PC-3 (cell line): ENCODE measurements around the gene COL25A1. TPM values are rescaled to one million over a fixed set of nuclear protein-coding genes. Genes with fewer than 3 reads are reported as not detected.

Source experiments
- ATAC-seq: fragments of 200-7000 bp; cut with Tn5 transposase; 2 replicates; pipeline ENCODE4 v1.9.1; 2020; ENCODE audit warnings: mild to moderate bottlenecking, moderate library complexity
- BruUV-seq: library from RNA; stranded (reverse); fragments of 400-500 nt; replicated peaks from 2 replicates; lab custom pipeline; 2021; lab: Mats Ljungman, UMichigan
- CTCF ChIA-PET: fragments of 300-600 bp; sonication (Branson Sonifier 250); formaldehyde crosslinking; loops from one replicate; lab custom pipeline; 2022; ENCODE audit warnings: antibody characterized with exemption; lab: Charles Lee
- POLR2A ChIA-PET: fragments of 300-600 bp; sonication (Branson Sonifier 250); formaldehyde crosslinking; loops from one replicate; lab custom pipeline; 2022; ENCODE audit warnings: antibody characterized with exemption; ENCODE audit not compliant: unreplicated experiment; lab: Charles Lee
- DNase-seq: peaks from one replicate; pipeline ENCODE4 v3.0.0-alpha.2; 2015
- H2AFZ ChIP-seq: fragments of 300-600 bp; sonication (generic); 2 replicates; pipeline ENCODE4 v1.6.0; 2016; ENCODE audit warnings: antibody characterized with exemption, low read length
- H3F3A ChIP-seq: fragments of 300-600 bp; sonication (generic); one replicate; pipeline ENCODE4 v1.6.0; 2017; ENCODE audit warnings: antibody characterized with exemption, low read length, control low read depth, mild to moderate bottlenecking; ENCODE audit not compliant: unreplicated experiment
- H3K27ac ChIP-seq: fragments of 300-600 bp; sonication (generic); 2 replicates; pipeline ENCODE4 v1.5.1; 2016; ENCODE audit warnings: mild to moderate bottlenecking, low read length
- H3K27me3 ChIP-seq: fragments of 300-600 bp; sonication (generic); 2 replicates; pipeline ENCODE4 v1.6.1; 2016; ENCODE audit warnings: low read length, mixed read lengths
- H3K36me3 ChIP-seq: fragments of 300-600 bp; sonication (generic); 2 replicates; pipeline ENCODE4 v1.6.1; 2016; ENCODE audit warnings: low read depth, mixed run types, low read length, mixed read lengths
- H3K4me1 ChIP-seq: fragments of 300-600 bp; sonication (generic); 2 replicates; pipeline ENCODE4 v1.5.1; 2016; ENCODE audit warnings: low read length; ENCODE audit not compliant: insufficient read depth
- H3K4me2 ChIP-seq: fragments of 300-600 bp; sonication (generic); 2 replicates; pipeline ENCODE4 v1.6.0; 2016; ENCODE audit warnings: low read length
- H3K4me3 ChIP-seq: fragments of 300-600 bp; sonication (generic); 2 replicates; pipeline ENCODE4 v1.5.1; 2016; ENCODE audit warnings: mild to moderate bottlenecking, low read length, mixed read lengths
- H3K79me2 ChIP-seq: fragments of 300-600 bp; sonication (generic); 2 replicates; pipeline ENCODE4 v1.6.1; 2017; ENCODE audit warnings: low read length, mixed read lengths
- H3K9ac ChIP-seq: fragments of 300-600 bp; sonication (generic); 2 replicates; pipeline ENCODE4 v1.6.0; 2016; ENCODE audit warnings: mild to moderate bottlenecking, low read length
- H3K9me2 ChIP-seq: fragments of 300-600 bp; sonication (generic); replicated peaks from 2 replicates; pipeline ENCODE4 v1.6.1; 2016; ENCODE audit warnings: mixed run types, low read length, mixed read lengths
- H3K9me3 ChIP-seq: fragments of 300-600 bp; sonication (generic); 2 replicates; pipeline ENCODE4 v1.6.1; 2016; ENCODE audit warnings: low read length, mixed read lengths
- H4K20me1 ChIP-seq: fragments of 300-600 bp; sonication (generic); 2 replicates; pipeline ENCODE4 v1.6.1; 2016; ENCODE audit warnings: low read length, mixed read lengths
- CTCF ChIP-seq: fragments of 300-600 bp; sonication (generic); conservative IDR thresholded peaks from 2 replicates; pipeline ENCODE4 v1.5.1; 2017; ENCODE audit warnings: antibody characterized with exemption, low read depth, mild to moderate bottlenecking, low read length
- EZH2 ChIP-seq: fragments of 300-600 bp; sonication (generic); IDR thresholded peaks from one replicate; pipeline ENCODE4 v1.6.1; 2017; ENCODE audit warnings: antibody characterized with exemption, mild to moderate bottlenecking, low read length; ENCODE audit not compliant: unreplicated experiment
- EZH2phosphoT487 ChIP-seq: fragments of 300-600 bp; sonication (generic); IDR thresholded peaks from 2 replicates; pipeline ENCODE4 v1.6.1; 2018; ENCODE audit warnings: mild to moderate bottlenecking, antibody characterized with exemption, low read length, borderline replicate concordance
- intact Hi-C: fragments of 100-400 bp; cut with micrococcal nuclease; formaldehyde crosslinking; loops from 2 replicates; pipeline ENCODE4 v1.9.0; 2023
- total RNA-seq: library from RNA; depleted of rRNA; stranded (reverse); fragments of >200 nt; gene quantifications from 2 replicates; pipeline ENCODE4 v1.2.3, GENCODE V29; 2014

COL25A1 gene
- total RNA-seq, 1 experiment from 2014 or later: not detected

GRCh38 chr4:108953941-108954340, 348.5 kb downstream of the COL25A1 start:
- no peaks in the 10 kb centered on the region for H4K20me1 ChIP-seq
- no peak overlapping the region for H3K9ac ChIP-seq
- no peaks in the 10 kb centered on the region for H3K9me2 ChIP-seq
- POLR2A ChIA-PET: no interaction called here
- CTCF ChIA-PET: no interaction called here
- no peak overlapping the region for H3K27ac ChIP-seq
- TF ChIP-seq EZH2: no peak
- TF ChIP-seq CTCF: no peak
- no peak for TF ChIP-seq EZH2phosphoT487
- H3K36me3 ChIP-seq: no peaks in the 10 kb centered on the region
- no peaks in the 10 kb centered on the region for H3K9me3 ChIP-seq
- H3K4me2 ChIP-seq: no peak overlapping the region
- intact Hi-C loops: no loop called here
- H3F3A ChIP-seq: no peaks in the 10 kb centered on the region
- H3K79me2 ChIP-seq: no peaks in the 10 kb centered on the region
- H3K4me3 ChIP-seq: no peak overlapping the region
- no TSS peak for BruUV-seq
- ATAC-seq (no peak), DNase-seq (no peak)
- H3K27me3 ChIP-seq: peaks cover 21% of the 10 kb centered on the region
- no peaks in the 10 kb centered on the region for H3K4me1 ChIP-seq
- H2AFZ ChIP-seq: no peak overlapping the region

GRCh38 chr4:108950158-108950915, 352.1 kb downstream of the COL25A1 start:
- intact Hi-C loops: no loop called here
- H3K4me1 ChIP-seq: no peaks in the 10 kb centered on the region
- peaks cover 17% of the 10 kb centered on the region for H3K27me3 ChIP-seq
- H3K4me3 ChIP-seq: no peak overlapping the region
- no peaks in the 10 kb centered on the region for H3F3A ChIP-seq
- ATAC-seq (no peak), DNase-seq (no peak)
- H2AFZ ChIP-seq: no peak overlapping the region
- no peaks in the 10 kb centered on the region for H4K20me1 ChIP-seq
- H3K79me2 ChIP-seq: no peaks in the 10 kb centered on the region
- H3K9me2 ChIP-seq: no peaks in the 10 kb centered on the region
- BruUV-seq: no TSS peak
- no peak overlapping the region for H3K27ac ChIP-seq
- no peak overlapping the region for H3K9ac ChIP-seq
- no peak overlapping the region for H3K4me2 ChIP-seq
- H3K36me3 ChIP-seq: no peaks in the 10 kb centered on the region
- H3K9me3 ChIP-seq: no peaks in the 10 kb centered on the region
- TF ChIP-seq EZH2phosphoT487 (no peak), CTCF (no peak), EZH2 (no peak)
- ChIA-PET POLR2A (no interaction called here), CTCF (no interaction called here)

GRCh38 chr4:108947526-108947925, 354.9 kb downstream of the COL25A1 start:
- no peak overlapping the region for H3K4me2 ChIP-seq
- no peak overlapping the region for H3K4me3 ChIP-seq
- TF ChIP-seq CTCF (no peak), EZH2 (no peak)
- no peaks in the 10 kb centered on the region for H3K9me3 ChIP-seq
- ATAC-seq (no peak), DNase-seq (no peak)
- intact Hi-C loops: no loop called here
- H3K27me3 ChIP-seq: peaks cover 19% of the 10 kb centered on the region; the same call in 1 of the 2 replicates
- no peak overlapping the region for H3K9ac ChIP-seq
- no peaks in the 10 kb centered on the region for H3K79me2 ChIP-seq
- no peak overlapping the region for H3K27ac ChIP-seq
- H3F3A ChIP-seq: no peaks in the 10 kb centered on the region
- BruUV-seq: no TSS peak
- H2AFZ ChIP-seq: no peak overlapping the region
- no peaks in the 10 kb centered on the region for H3K9me2 ChIP-seq
- no peaks in the 10 kb centered on the region for H3K36me3 ChIP-seq
- H3K4me1 ChIP-seq: no peaks in the 10 kb centered on the region
- ChIA-PET CTCF (no interaction called here), POLR2A (no interaction called here)
- H4K20me1 ChIP-seq: no peaks in the 10 kb centered on the region
